ENCODE measurements around the gene PHF1. TPM values are rescaled to one million over a fixed set of nuclear protein-coding genes. Genes with fewer than 3 reads are reported as not detected.

Gene PHF1
- total and polyA plus RNA-seq, 2 of the 13 experiments (the other 11 are each of a cell fraction or from before 2014, with no cell fraction given) = 25.4 to 61.9 TPM

DNA sequence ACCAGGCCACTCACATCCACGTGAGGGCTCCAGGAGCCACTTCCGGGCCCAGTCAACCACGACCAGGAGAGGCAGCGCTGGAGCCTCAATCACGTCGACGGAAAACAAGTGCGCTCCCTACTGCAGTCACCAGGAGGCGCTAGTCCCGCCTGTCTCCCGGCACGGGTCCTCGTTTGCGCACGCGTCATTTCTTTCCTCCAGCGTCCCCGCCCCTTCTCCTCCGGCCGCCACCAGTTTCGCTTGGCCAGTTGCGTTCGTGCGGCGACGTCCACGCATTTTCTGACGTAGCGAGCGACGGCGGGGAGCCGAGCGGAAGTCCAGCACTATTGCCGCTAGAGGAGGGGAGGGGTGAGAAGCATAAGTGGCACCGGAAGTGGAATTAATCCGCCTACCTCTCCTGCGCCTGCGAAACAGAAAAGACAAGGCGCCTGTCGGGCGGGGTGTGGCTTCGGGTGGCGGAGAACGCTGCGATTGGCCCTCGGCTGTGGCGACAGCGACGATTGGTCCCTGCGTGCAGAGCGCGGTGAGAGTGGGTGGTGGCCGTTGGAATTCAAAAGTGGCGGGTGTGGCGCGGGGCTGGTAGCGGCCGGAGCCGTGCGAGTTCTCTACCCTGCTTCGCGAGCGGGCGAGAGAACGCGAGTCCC lies 19.4 kb upstream of the PHF1 start, which contains the start of gene KIFC1 (continued):
- TF ChIP-seq, protein P1, sequence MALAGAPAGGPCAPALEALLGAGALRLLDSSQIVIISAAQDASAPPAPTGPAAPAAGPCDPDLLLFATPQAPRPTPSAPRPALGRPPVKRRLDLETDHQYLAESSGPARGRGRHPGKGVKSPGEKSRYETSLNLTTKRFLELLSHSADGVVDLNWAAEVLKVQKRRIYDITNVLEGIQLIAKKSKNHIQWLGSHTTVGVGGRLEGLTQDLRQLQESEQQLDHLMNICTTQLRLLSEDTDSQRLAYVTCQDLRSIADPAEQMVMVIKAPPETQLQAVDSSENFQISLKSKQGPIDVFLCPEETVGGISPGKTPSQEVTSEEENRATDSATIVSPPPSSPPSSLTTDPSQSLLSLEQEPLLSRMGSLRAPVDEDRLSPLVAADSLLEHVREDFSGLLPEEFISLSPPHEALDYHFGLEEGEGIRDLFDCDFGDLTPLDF (CRISPR knock-in tag; IDR thresholded peaks at IDR 0.05) = peak; percentile 99
- TF ChIP-seq, protein P2, sequence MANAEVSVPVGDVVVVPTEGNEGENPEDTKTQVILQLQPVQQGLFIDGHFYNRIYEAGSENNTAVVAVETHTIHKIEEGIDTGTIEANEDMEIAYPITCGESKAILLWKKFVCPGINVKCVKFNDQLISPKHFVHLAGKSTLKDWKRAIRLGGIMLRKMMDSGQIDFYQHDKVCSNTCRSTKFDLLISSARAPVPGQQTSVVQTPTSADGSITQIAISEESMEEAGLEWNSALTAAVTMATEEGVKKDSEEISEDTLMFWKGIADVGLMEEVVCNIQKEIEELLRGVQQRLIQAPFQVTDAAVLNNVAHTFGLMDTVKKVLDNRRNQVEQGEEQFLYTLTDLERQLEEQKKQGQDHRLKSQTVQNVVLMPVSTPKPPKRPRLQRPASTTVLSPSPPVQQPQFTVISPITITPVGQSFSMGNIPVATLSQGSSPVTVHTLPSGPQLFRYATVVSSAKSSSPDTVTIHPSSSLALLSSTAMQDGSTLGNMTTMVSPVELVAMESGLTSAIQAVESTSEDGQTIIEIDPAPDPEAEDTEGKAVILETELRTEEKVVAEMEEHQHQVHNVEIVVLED (CRISPR knock-in tag; IDR thresholded peaks at IDR 0.05; ENCODE audit: borderline replicate concordance) = peak; percentile 99
- TF ChIP-seq SALL1 (CRISPR knock-in tag; IDR thresholded peaks at IDR 0.05) (peak; percentile 92), THAP11 (CRISPR knock-in tag; IDR thresholded peaks at IDR 0.05) (peak; percentile 95), KDM3A (CRISPR knock-in tag; IDR thresholded peaks at IDR 0.05; ENCODE audit: low read depth) (peak; percentile 66; the same call in 1 of the 2 replicates), ZMYM4 (CRISPR knock-in tag; IDR thresholded peaks at IDR 0.05) (peak; percentile 97), ATF7 (IDR thresholded peaks at IDR 0.05) (peak; percentile 58), ATF7 (CRISPR knock-in tag; IDR thresholded peaks at IDR 0.05) (peak; percentile 67), MAFF (IDR thresholded peaks at IDR 0.05; ENCODE audit: low read depth, low read length) (no peak), PITX1 (CRISPR knock-in tag; IDR thresholded peaks at IDR 0.05) (peak; percentile 99), PPARG (CRISPR knock-in tag; conservative IDR thresholded peaks at IDR 0.05) (peak; percentile 59; the same call in 1 of the 2 replicates)
- TF ChIP-seq, protein P3, sequence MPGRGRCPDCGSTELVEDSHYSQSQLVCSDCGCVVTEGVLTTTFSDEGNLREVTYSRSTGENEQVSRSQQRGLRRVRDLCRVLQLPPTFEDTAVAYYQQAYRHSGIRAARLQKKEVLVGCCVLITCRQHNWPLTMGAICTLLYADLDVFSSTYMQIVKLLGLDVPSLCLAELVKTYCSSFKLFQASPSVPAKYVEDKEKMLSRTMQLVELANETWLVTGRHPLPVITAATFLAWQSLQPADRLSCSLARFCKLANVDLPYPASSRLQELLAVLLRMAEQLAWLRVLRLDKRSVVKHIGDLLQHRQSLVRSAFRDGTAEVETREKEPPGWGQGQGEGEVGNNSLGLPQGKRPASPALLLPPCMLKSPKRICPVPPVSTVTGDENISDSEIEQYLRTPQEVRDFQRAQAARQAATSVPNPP (CRISPR knock-in tag; IDR thresholded peaks at IDR 0.05) = peak; percentile 86
- TF ChIP-seq, protein P4, sequence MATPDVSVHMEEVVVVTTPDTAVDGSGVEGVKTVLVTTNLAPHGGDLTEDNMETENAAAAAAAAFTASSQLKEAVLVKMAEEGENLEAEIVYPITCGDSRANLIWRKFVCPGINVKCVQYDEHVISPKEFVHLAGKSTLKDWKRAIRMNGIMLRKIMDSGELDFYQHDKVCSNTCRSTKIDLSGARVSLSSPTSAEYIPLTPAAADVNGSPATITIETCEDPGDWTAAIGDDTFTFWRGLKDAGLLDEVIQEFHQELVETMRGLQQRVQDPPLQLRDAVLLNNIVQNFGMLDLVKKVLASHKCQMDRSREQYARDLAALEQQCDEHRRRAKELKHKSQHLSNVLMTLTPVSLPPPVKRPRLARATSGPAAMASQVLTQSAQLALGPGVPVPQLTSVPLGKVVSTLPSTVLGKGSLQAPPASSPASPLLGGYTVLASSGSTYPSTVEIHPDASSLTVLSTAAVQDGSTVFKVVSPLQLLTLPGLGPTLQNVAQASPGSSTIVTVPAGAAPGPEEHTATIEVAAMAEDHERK (CRISPR knock-in tag; IDR thresholded peaks at IDR 0.05; ENCODE audit: low read depth) = peak; percentile 95
- TF ChIP-seq, protein P5, sequence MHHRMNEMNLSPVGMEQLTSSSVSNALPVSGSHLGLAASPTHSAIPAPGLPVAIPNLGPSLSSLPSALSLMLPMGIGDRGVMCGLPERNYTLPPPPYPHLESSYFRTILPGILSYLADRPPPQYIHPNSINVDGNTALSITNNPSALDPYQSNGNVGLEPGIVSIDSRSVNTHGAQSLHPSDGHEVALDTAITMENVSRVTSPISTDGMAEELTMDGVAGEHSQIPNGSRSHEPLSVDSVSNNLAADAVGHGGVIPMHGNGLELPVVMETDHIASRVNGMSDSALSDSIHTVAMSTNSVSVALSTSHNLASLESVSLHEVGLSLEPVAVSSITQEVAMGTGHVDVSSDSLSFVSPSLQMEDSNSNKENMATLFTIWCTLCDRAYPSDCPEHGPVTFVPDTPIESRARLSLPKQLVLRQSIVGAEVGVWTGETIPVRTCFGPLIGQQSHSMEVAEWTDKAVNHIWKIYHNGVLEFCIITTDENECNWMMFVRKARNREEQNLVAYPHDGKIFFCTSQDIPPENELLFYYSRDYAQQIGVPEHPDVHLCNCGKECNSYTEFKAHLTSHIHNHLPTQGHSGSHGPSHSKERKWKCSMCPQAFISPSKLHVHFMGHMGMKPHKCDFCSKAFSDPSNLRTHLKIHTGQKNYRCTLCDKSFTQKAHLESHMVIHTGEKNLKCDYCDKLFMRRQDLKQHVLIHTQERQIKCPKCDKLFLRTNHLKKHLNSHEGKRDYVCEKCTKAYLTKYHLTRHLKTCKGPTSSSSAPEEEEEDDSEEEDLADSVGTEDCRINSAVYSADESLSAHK (CRISPR knock-in tag; IDR thresholded peaks at IDR 0.05; ENCODE audit: borderline replicate concordance) = 0 out of 2 replicates have a peak, but pooled peaks have one; percentile 24
- TF ChIP-seq, protein P6, sequence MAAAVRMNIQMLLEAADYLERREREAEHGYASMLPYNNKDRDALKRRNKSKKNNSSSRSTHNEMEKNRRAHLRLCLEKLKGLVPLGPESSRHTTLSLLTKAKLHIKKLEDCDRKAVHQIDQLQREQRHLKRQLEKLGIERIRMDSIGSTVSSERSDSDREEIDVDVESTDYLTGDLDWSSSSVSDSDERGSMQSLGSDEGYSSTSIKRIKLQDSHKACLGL (CRISPR knock-in tag; IDR thresholded peaks at IDR 0.05) = peak; percentile 77; the same call in 1 of the 2 replicates
